GM21447 (cell line): ENCODE results near the gene DIPK1B.

Experiments
- ATAC-seq: cut with Tn5 transposase; IDR thresholded peaks from one replicate; pipeline ENCODE4 v1.9.1; 2021; ENCODE audit not compliant: unreplicated experiment

Gene DIPK1B

DNA sequence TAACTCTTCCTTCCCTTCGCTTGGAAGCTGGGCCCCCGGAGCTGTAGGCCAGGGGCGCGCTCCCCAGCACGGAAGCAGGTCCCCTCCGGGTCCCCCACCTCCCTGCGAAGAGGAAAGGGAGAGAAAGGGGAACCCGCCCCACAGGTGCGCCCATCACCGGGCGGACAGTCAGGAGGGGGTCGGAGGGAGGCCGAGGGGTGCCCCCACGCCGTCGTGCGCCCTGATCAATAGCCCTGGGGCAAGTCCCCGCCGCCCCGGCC lies 25.9 kb upstream of the DIPK1B start:
- peak; percentile 6 for ATAC-seq

DNA sequence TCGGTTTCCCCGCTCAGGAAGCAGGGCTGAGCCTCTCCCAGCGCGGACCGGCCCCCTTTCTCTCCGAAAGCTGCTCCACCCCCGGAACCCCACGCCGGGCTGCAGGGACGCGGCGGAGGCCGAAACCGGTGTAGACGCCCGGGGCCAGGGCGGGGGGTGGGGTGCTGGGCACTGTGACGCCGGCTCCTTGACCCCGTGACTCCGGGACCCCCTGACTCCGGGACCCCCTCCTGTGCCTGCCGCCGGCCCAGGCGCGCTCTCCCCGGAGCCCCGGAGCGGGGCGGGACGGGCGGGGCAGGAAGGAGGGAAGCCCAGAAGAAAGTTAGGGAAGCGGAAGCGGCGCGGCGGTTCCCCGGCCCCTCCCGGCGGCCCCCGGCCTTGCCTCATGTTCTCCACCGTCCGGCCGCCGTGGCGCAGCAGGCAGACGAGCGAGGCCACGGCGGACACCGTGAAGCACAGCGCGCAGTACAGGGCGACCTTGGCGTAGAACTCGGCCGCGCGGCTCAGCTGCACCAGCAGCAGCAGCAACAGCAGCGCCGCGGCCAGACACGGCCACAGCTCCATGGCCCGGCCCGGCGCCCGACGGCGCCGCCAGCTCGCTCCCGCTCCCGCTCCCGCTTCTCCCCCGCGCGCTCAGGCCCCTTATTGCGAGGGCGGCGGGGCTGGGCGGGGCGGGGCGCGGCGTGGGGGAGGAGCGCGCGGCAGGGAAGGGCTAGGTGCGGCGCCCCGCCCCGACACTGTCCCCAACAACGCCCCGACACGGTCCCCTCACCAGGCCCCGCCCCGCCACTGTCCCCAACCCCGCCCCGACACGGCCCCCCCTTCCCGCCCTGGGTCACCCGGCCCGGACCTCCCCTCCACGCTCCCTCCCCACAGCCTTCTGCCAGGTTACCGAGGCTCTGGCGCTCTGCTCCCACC lies 25.3 kb upstream of the DIPK1B start, which contains the start of gene AGPAT2:
Gene AGPAT2 (minus strand): TSS at position 664 of the 918 bp plus-strand sequence. CDS start 100 bp downstream, at position 564.
- peak; percentile 54 for ATAC-seq

DNA sequence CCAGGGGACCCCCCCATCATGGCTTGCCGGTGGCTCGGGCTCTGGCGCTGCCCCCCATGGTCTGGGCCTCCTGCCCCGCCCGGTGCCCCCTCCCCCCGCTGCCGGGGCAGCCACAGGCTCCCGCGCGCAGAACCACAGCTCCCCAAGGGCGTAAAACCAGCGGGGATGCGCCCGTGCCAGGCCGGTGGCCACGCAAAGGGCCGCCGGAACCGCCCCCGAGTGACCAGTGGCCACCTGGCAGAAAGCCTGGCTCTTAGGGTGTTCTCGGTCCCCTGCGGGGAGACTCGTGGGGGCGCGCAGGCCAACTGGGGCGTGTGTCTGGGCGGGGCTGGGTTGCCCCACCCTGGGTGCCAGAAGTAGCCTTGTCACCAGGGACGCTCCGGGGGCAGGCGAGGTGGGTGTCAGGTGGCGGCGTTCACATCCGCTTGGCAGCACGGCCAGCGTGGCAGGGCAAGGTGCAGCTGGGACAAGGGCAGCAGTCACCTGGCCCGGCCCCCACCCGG lies 24.6 kb upstream of the DIPK1B start:
- peak; percentile 34 for ATAC-seq

DNA sequence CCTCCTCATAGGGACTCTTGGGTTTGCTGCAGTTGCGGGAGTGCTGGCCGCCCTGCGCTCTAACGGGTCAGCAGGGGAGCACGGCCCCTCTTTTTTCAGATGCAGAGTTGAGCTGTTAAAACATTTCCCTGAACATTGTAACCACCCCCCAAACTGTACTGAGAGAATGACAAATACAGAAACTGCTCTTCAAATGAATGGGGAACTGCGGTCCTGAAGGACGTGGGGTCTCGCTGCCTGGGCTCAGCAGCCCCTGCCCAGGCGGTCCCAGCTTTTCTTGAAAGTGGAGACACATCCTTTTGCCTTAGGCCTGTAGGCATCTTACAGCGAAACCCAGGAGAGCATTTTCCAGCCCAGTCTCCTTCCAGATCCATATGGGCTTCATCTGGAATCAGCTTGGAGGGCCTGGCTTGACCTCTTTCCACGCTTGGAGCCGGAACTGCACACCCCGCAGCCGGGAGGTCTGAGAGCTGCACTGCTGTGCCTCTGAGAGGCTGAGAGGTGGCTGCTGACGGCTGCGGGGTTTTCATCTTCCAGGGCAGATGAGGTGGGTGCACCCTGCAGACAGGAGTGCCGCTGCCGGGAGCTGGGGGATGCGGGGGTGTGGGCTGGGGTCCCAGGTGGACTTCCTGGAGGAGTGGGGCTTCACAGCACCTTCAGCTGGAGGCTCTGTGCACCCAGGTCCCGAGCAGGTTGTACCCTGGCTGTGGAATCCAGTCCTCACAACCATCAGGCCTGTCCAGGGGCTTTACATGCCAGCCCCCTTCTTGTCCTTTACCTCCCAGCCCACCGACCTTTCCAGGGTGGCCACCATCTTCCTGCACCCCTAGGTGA lies 23.9 kb upstream of the DIPK1B start:
- ATAC-seq, result peak; percentile 28

DNA sequence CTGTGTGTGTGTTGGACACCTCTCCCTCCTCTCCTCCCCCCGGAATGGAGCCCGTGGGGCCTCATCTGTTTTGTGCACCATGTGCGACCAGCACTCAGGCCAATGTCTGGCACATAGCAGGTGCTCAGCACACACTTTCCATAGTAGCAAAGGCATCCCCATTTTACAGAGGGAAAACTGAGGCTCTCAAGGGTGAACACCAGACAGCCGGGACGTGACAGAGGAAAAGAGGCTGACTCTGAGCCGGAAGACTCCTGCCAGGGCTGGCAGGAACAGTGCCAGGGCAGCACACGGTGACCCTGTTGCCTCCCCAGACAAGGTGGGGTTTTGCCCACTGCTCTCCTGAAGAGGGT lies 23.3 kb upstream of the DIPK1B start:
- ATAC-seq, result no peak

DNA sequence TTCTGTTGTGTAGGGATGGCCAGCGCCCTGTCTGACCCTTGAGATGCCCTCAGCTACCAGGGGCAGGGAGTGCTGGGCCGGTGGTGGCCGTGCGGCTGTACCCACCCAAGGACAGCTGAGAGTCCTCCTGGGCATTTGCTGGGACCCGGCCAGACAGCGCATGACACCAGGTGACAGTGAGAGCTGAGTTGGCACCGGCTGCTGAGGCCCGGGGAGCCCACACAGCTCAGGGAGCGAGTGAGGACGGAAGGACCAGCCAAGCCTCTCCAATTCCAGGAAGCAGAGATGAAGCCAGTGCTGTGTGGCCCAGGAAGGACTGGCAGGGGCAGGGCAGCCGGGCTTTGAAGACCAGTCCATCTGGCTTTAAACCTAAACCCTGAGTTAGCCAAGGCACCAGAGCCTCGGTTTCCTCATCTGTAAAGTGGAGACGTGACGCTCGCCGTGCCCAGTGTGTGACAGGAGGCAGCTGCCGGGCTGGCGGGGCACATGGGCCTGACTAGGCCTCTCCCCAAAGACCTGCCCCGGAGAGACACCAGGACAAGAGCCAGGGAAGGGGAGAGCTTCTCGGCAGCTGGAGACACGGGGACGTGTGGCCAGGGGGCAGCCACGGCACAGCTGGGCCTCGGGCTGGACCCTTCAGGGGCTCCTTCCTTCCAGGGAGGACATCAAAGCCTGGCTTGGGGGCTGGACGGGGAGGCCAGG lies 22.1 kb upstream of the DIPK1B start:
- no peak for ATAC-seq

DNA sequence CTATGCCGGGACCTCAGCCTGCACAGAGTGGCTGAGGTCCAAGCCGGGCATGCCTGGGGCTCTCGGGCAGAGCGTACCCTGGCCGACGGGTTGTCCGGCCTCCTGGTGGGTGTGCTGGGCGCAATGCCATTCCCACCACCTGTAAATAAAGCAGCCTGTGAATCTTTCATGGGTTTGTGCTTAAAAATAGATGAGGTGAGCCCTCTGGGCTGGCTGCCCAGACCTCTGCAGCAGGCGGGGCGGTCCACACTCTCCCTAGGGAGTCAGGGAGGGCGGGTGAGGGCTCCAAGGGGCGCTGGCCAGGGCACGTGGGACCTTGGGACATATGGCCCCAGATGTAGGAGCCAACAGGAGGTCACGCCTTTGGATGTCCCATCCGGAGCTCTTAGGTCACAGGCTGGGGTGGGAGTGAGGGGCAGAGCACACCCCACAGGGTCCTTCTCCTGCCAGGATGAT lies 21.5 kb upstream of the DIPK1B start:
- ATAC-seq, result no peak

DNA sequence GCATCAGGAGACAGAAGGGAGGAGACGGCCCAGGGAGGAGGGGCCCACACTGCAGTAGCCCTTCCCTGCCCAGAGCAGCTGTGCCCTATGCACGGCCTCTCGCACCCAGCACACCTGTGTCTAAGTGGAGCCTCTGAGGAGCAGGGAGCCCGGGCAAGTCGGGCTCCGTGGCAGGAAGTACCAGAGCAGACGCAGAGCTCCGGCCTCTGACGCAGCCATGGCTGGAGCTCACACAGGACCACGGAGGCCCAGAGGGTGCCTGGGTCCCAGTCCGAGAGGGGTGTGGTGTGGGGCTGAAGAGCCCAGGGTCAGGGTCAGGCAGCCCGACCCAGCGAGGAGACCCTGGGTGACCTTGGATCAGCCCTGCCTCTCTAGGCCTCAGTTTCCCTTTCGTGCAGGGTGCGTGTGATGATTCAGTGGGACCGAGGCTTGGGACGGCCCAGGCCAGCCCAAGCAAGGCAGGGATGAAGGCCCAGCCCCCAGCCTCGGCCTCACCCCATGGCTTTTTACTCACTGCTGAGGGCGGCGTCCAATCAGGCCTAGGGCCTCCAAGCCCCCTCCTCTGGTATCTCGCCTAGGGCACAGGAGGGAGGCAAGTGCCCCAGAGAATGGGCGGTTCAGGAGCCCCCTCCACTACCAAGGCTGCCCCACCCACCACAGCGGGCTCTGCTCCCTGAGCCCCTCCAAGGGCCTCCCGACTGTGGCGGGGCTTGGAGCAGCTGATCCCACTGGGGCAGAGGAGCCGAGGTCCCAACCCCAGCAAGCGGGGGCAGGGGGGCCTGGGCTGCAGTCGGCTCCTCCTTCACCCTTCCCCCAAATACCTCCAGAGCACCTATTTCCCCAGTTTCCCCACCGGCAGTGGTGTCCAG lies 20.8 kb upstream of the DIPK1B start:
- no peak for ATAC-seq

DNA sequence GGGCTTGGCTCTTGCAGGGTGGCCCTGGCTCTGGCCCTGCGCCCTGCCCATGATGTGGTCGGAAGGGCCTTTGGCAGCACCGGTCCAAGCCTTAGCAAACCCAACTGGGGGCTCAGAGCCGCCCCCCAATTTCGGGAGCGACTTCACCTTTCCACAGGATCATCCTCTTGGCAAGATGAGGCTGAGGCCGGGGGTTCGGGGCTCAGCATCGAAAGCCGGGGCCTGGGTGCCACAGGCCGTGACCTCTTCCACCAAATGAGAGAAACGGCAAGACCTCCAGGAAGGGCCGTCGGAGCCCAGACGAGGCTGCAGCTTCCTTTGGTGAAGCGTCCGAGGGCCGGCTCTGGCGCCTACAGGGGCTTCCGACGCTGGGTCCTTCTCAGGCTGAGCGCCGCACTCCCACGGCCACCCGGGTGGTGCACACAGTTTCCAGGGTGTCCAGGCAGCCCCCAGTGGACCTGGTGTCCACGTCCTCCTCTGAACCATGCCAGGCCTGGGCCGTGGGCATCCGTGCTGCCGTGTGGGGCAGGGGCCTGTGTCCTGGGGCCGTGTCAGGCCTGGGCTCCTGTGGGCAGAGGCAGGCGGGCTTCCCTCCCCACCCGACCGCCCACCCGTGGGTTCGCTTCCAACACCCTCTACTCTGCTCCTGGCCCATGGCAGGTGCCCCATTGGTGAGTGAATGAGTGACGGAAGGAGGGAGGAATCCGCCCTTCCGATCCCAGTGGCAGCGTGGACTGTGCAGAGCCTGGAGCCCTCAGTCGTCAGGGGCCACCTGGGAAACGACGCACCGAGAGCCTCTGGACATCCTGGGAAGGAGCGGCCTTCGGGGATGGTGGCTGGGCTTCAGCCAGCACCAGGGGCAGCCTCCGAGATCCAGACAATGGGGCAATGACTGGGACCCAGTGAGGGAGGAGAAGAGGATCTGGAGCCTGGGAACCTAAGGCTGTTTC lies 19.9 kb upstream of the DIPK1B start:
- ATAC-seq, result no peak

DNA sequence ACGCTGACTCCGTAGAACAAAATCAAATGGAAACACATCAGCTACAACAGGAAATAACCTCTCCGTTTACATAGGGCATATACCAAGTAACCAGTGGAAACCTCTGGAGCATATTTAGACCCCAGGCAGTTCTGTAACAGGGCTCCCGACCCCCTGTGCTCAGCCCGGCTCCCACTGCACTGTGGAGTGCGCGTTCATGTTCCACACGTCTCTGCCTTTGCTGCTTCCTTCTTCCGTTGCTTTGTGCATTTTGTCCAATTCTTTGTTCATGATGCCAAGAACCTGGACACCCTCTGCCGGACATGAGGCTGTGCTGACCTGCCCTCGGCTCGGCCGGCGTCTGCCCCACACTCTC lies 19.3 kb upstream of the DIPK1B start:
- no peak for ATAC-seq

DNA sequence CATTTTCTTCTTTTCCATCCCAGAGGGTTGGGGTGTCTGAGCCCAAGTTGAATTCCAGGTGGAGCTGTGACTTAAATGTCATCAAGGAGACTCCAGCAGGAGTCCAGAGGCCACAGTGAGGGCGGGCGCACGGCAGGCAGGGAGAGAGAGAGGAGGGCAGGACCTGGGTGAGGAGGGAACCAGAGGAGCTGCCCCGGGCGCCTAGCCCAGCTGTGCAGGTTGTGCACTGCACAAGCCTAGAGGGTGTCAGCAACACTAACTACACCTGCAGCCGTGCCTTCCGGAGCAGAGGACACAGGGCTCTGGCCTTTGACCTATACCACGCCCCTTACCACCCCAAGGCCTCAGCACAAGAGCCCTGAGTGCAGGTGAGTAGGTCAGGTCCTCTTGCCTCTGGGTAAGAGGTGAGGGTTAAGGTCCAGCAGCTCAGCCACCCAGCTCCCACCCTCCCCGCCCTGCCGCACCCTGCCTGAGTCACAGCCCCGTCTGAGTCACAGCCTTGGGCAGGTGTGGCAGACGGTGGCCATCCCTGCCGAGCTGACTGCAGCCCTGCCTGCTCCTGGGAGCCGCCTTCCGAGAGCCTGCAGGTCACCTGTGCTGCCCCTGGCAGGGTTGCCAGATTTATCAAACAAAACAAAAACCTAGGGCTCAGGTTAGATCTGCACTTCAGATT lies 18.7 kb upstream of the DIPK1B start:
- ATAC-seq, result no peak

DNA sequence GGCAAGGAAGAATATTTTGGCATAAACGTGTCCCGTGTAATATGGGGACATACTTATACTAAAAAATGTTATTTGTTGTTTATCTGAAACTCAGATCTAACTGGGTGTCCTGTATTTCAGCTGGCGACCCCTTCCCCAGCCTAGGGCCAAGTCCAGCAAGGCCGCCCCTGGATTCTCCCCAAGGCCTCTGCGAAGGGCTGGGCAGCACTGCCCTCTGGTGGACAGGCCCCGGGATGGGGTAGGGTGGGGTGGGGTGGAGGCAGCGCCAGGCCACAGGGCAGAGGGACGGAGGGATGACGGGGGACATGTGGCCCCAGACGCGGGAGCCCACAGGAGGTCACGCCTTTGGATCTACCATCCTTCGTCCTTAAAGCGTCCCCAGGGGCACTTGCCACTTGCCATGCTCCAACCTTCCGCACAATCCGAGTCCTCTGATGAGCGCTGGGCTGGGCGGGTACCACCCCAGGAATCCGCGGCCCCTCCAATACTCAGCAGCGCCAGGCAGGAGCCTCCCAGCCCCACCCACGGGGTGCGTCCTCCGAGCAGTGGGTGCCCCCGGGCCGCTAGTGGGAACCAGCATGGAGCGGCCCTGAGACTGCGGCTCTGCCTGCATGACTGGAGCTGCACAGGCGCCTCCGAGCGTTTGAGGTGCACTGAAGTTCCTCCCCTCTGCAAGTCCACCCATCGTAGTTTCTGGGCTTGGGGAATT lies 18.1 kb upstream of the DIPK1B start:
- ATAC-seq, result no peak

DNA sequence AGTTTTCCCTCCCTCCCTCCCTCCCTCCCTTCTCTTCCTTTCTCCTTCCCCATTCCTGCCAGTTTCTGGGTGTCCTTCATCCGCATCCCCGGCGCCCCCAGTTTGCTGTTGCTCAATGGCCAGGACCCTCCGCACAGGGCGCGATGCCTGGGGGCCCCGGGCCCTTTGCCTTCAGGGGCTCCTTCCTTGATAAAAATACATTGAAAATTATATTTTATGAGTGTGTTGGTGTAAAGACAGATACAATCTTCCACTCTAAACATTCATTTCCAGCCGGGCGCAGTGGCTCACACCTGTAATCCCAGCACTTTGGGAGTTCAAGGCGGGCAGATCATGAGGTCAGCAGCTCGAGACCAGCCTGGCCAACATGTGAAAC lies 17.5 kb upstream of the DIPK1B start:
- no peak for ATAC-seq

DNA sequence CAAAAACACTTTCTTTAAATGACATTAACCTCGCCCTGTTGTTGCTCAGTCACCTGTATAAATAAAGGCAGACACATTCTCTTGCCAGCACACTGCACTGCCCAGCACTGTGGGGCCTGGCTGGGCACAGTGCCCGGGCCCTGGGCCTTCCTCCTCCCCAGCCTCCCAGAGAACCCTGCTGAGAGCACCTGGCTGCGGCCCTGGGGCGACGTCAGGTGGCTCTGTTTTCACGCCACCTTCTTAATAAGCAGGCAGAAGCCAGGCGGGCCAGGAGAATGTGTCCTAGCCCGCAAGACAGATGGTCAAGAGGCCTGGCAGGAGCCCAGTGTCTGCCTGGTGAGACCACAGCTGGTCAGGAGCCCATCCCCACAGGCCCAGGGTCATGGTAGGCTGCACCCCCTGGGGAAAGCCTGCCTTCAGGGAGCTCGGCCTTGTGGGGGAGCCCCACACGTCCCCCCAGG lies 16.9 kb upstream of the DIPK1B start:
- ATAC-seq, result no peak

DNA sequence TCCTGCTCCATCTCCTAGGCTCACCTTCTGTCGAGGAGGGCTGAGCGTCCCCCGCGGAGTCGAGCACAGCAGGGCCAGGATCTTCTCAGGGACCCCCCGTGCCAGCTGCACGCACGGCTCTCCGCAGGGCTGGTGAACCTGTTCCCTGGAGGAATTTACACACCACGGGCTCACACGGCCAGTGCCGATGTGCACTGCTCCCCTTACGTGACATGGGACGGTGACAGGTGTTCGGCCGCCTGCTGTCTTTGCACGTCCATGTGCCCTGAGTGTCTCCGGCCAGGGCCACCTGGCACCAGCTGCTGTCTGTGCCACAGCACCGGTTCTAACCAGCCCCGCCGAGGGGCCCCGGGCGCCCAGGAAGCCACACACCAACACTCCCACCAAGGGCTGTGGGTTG lies 16.4 kb upstream of the DIPK1B start:
- ATAC-seq, result no peak

DNA sequence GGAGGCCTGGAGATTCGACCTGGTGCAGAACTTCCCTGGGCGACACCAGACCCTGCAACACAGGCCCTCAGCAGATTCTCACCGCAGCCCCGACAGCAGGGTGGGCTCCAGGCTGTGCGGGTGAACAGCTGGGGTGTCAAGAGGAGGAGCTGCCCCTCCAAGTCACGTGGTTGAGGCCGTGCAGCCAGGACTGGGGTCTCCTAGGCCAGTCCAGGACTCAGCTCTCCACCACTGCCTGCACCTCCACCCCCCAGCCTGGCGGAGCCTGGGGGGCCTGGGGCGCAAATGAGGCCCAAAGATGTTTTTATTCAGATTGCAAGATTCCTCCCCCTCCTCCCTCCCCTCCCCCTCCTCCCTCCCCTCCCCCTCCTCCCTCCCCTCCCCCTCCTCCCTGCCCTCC lies 15.9 kb upstream of the DIPK1B start:
- ATAC-seq, result no peak

DNA sequence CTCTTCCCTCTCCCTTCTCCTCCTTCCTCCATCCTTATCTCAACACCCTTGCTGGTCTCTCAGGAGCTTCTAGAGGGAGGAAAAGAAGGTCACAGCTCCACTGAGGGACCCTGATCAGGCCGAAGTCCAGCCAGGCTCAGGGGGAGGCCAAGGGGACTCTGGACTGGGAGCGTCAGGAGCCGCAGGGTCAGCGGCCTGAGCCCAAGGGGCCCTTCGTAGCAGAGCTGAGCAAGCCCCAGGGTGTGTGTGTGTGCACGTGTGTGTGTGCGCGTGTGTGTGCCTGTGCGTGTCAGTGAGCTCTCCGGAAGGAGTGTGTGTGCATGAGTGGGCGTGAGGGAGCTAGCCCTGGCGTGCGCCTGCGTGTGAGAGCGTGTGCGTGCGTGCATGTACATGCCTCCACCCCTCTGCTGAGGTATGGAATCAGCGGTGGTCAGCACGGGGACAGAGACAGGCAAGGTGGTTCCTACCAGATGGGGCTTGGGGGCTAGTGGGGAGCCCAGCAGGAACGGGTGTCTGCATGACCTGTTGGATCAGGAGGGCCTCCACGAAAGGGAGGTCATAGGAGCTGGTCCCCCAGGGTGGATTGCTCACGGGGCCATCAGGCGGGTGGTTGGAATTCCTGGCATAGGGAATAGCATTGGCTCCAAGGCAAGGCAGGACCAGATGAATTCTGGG lies 15.1 kb upstream of the DIPK1B start:
- no peak for ATAC-seq
